NCI-H460 (cell line): ENCODE data around the gene NRIP2. TPM values are rescaled to one million over a fixed set of nuclear protein-coding genes. Genes with fewer than 3 reads are reported as not detected.

Experiments used
- DNase-seq: peaks from one replicate; pipeline ENCODE4 v3.0.0-alpha.2; 2016; ENCODE audit warnings: low read depth; ENCODE audit errors: extremely low read depth
- total RNA-seq: library from RNA; depleted of rRNA; stranded (reverse); fragments of >200 nt; shearing (Covaris generic); gene quantifications from 2 replicates; pipeline ENCODE4 v1.2.3, GENCODE V29; 2014

NRIP2 gene
- total RNA-seq, 1 experiment from 2014 or later: not detected

GRCh38 chr12:2851931-2852330, 17.1 kb upstream of the NRIP2 start:
- DNase-seq: no peak

DNA sequence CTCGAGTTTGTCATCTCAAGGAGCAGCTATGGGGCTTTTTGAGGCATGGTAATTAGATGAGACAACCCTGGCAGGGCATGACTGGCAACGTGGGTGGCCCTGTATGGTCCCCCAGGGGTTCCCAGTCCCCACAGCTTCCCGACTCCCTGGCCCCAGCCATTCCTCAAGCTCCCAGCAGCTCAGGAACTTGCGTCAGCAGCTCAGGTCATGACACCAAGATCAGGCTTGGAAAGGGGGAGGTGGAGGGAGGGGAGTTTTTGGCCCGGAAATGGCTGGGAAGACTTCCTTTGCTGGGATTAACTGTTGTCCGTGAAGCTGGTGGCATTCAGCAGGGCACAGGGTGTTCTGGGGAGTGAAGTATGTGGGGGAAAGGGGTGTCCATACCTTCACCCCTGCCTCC, 10.4 kb upstream of the NRIP2 start:
- DNase-seq: peak; percentile 7

DNA sequence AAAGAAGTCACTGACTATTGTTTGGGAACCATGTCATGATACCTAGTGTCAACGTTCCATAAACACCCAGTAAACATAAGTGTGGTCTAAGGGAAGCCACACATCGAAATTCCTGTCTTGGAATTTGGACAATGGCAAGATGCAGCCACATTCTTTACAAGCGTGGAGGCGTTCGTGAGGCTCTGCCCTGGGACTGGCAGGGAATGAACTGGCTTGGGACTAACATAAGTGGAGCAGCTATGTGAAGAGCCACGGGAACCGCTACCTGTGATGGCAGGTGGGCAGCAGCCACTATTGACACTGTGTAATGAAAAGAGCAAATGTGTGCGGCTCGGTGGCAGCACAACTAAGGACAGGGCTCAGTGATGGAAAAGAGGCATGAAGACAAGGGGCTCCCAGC, 10.0 kb upstream of the NRIP2 start:
- DNase-seq: no peak

DNA sequence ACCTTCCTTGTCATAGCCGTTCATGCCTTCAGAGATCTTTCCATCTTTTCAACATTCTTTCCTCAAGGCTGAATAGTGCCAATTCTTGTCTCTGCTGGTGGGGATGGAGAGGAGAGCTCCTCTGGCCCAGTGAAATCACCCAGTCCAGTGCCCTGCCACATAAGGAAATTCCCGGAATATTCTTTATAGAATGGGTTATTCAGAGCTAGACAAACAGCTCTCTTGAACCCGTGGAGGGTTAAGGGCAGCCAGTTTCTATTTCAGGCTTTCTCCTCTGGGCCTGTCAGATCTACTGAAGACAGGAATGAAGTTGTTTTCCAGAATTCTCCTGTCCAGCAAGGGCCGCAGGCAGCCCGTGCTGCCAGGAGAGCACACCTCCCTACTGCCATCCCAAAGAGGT, 8.1 kb upstream of the NRIP2 start:
- no peak for DNase-seq

DNA sequence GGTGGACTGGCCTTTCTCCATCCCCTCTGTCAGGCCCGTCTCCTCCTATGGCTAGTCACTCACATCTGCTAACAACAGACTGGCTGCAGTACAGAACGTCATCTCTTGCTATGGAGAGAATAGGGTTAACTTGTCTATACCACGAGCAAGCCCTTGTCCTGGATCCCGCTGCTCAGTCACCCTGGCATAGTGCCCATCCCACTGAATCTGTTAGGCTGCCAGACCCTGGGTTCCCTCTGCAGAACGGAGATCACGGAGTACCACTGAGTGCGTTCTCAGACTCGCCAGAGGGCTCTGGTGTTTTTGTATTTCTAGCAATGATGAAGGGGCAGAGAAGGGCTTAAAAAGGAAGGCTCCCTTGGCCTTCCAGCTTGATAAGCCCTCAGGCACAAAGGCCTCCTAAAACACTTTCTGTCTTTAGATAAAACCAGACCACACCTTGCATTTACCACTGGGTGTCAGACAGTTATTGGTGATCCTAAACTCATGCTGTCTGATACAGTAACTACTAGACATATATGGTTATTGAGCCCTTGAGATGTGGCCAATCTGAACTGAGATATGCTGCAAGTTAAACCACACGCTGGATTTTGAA, 6.3 kb upstream of the NRIP2 start:
- no peak for DNase-seq

DNA sequence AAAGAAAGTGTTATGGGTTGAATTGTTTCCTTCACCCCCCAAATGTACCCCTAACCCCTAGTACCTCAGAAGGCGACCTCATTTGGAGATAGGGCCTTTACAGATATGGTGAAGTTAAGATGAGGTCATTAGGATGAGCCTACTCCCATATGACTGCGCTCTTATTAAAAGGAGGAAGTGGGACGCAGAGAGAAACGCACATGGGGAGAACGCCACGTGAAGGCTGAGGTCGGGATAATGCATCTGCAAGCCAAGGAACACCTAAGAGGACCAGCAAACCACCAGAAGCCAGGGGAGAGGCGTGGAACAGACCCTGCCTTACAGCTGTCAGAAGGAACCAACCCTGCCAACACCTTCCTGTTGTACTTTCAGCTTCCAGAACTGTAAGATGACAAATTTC, 1.7 kb upstream of the NRIP2 start:
- DNase-seq: no peak

GRCh38 chr12:2835691-2836403, 1.0 kb upstream of the NRIP2 start:
- DNase-seq: no peak

- no peak for DNase-seq
These were observed 1.0 kb downstream of the NRIP2 start for GRCh38 chr12:2833810-2834209.

DNA sequence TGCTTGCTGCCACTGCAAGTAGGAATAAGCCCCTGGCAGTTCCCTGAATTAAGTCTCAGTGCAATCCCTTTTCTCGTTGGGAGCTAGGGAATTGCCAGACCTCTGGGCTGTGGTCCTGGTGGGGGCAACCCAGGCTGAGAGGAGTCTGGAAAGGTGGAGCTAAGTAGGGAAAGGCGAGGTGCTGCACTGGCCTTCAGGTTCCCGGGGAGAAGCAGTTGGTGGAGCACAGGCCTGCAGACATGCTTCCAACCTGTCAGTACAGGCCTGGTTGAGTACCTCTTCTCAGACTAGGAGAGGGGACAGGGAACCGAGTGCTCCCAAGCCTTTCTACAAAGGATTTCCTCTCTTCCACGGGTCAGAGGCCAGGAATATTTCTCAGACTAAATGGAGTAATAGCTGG, 1.5 kb downstream of the NRIP2 start:
- no peak for DNase-seq

DNA sequence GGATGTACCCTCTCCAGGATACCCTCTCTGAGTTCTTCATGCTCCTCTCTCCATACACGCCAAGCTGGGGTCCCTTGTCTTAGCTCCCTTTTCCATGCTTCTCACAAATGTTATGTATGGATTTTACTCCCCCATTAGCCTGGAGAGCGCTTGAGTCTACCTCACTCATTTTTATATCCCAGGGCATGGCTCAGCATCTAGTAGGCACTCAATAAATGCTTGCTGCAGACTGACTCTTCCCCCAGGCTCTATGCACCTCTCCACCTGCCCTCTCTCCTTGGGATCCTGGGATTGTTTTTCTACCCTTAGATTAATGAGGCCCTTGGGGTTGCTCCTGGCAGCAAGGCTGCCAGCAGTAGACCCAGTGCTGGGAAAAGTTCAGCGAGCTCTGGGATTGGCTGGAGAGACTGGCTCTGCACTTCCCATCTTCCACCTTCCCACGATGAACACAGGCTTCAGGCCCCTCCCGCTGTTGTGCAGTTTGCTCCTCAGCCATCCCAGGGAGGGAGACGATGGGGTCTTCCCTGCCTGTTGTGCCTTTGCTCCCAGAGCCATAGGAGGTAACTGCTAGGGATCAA, 2.2 kb downstream of the NRIP2 start:
- no peak for DNase-seq

GRCh38 chr12:2829275-2829674, 5.6 kb downstream of the NRIP2 start:
- no peak for DNase-seq

DNA sequence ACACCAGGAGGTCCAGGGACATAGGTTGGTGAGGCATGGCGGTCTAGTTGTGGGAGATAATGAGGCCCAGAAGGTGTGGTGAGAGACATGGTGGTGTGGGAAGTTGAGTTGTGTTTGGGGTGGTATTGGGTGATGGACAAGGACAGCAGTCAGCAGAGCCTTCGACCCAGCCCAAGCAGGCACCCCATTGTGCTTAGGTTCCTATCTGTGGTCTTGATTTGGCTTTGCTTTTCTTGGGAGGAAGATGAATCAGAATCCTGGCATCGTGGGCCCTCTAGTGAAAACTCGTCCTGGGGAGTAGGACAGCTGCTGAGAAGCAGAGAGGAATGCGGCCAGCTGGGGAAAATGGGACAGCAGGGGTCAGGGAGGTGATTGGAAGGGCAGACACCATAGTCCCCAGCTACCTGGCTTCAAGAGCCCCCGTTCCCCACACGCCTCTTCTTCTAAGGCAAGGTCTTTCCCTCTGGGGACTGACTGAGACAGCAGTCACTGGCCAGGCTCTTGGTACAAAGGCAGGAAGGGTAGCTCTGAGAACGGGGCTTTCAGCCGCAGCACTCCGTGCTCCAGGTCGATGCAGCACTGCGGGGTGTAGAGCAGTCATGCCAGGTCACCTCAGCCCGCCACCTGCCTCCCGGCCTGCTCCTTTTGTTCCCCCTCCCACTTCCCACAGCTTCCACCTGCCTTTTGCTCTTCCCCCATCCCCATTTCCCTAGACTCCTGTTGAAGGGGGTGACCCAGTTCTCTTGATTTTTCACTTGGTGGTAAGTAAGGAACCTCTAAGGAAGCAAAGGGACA, 7.9 kb downstream of the NRIP2 start:
- DNase-seq: no peak

- DNase-seq: no peak
These were observed 8.8 kb downstream of the NRIP2 start for GRCh38 chr12:2826036-2826435.

DNA sequence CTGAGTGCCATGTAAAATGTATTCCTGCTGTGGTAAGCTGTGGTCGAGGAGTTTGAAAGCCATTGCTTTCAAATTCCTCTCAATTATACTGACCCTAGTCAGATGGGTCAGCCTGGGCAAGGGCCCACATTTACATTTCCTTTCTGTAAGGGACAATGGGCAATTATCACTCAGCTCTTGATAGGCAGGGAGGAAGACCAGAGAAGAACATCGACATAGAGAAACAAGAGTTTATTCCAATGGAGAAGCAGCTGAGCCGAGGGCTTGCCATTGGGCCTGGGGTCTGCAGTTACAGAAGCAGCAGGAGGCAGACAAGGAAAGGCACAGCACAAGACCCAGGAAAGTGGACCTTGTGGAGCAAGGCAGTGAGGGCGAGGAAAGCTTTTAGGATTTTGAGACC, 9.7 kb downstream of the NRIP2 start:
- DNase-seq: no peak

DNA sequence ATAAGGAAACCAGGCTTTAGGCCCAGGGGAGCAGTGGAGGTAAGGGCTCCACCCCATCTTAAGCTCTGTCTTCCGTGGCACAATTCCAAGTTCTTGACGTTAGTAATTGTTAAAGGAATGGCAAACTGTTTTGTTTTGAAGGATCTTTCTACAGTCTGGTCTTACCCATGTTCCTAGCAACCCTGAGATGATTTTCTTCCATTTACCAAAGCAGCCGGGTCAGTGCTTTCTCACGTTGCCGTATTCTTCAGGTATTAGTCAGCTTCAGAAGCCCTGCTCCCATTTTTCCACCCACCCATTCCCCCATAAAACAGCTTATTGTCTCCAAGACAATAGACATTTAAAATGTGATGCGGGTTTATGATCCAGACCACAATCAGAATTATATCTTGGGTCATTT, 10.3 kb downstream of the NRIP2 start:
- DNase-seq: no peak

- no peak for DNase-seq
These were observed 11.4 kb downstream of the NRIP2 start for GRCh38 chr12:2823483-2823882.

GRCh38 chr12:2820432-2820831, 14.4 kb downstream of the NRIP2 start:
- DNase-seq: no peak

GRCh38 chr12:2819810-2820209, 15.0 kb downstream of the NRIP2 start:
- no peak for DNase-seq

DNA sequence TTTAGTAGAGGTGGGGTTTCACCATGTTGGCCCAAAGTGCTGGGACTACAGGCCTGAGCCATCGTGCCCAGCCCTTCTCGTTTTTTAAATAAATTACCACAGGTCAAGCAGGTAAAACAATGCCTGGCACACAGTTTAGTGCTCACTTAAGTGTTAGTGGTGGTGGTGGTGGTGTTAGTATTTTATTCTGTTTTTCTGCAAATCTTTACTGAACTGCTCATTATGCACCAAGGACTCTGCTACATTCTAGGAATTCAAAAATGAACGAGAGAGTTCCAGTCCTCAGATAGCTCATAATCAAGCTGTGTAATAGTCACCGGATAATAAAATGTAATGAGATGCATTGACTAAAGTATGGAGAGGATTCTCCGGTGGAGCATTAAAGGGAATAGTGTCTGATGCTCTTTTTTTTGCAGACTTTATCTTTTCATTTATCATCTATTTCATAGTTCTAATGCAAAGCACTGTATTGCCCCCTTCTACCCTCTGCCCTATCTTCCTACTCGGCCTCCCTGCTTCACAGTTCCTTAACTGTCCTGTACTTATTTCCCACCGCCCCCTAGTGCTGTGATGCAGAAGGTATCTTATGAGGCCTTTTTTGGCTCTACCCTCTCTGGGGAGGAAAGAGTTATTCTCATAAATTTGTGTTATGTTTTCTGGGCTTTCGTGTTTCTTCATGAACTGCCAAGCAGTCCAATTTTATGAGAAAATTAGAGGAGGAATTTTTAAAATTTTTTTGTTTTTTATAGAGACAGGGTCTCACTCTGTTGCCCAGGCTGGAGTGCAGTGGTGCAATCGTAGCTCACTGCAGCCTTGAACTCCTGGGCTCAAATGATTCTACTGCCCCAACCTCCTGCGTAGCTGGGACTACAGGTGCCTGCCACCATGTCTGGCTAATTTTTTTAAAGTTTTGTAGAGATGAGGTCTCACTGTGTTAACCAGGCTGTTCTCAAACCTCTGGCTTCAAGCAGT, 21.3 kb downstream of the NRIP2 start:
- peak; percentile 55 for DNase-seq
